NCI-H2196 treated with DMSO at 0.1 percent for 48 hours (cell line): ENCODE results near the gene RXFP2.

Experiments
- DNase-seq: peaks from one replicate; lab custom pipeline; 2025; ENCODE audit not compliant: unreplicated experiment; lab: John Stamatoyannopoulos, UW

RXFP2 gene, protein sequence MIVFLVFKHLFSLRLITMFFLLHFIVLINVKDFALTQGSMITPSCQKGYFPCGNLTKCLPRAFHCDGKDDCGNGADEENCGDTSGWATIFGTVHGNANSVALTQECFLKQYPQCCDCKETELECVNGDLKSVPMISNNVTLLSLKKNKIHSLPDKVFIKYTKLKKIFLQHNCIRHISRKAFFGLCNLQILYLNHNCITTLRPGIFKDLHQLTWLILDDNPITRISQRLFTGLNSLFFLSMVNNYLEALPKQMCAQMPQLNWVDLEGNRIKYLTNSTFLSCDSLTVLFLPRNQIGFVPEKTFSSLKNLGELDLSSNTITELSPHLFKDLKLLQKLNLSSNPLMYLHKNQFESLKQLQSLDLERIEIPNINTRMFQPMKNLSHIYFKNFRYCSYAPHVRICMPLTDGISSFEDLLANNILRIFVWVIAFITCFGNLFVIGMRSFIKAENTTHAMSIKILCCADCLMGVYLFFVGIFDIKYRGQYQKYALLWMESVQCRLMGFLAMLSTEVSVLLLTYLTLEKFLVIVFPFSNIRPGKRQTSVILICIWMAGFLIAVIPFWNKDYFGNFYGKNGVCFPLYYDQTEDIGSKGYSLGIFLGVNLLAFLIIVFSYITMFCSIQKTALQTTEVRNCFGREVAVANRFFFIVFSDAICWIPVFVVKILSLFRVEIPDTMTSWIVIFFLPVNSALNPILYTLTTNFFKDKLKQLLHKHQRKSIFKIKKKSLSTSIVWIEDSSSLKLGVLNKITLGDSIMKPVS

DNA sequence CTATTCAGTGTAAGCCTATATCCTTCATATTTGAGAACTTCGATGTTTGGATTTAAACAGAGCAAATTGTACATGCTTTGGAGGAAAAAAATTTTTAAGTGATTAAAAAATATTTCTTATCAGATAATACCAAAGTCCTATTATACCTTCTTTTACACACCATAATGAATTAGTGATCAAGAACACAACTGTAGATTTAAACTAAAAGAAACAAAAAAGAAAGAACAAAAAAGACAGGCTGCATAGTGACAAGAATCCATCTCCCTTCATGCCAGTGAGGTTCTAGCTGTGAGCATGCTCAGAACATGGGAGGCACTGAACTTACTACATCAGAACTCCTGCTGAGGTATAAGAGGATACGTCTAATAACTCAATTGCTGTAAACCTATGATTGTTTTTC, at the start of gene RXFP2:
TSS of gene RXFP2 (plus strand) at position 301 of the 400 bp plus-strand sequence. CDS start at position 388, 87 bp downstream.
- DNase-seq = no peak

DNA sequence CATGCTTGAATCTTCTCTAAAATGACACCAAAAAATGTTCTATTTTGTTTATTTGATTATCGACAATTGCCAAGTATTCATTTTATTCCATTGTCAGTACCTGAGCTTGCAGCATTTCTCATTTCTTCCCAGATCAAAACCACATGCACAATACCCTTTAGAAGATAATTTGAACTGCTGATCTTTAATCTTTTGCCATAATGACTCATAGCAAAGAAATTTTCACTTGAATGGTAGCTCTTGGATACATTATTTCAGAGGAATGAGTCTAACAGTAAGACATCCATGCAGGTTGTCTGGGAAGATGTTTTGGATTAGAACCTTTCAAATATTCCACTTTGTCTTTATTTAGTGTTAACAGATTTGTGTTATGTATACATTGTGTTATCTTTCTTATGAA, 42.0 kb upstream of the RXFP2 start:
- DNase-seq = no peak

- no peak for DNase-seq
Observed at GRCh38 chr13:31699650-31700049, 39.7 kb upstream of the RXFP2 start.

- no peak for DNase-seq
Observed at GRCh38 chr13:31703780-31704179, 35.5 kb upstream of the RXFP2 start.

DNA sequence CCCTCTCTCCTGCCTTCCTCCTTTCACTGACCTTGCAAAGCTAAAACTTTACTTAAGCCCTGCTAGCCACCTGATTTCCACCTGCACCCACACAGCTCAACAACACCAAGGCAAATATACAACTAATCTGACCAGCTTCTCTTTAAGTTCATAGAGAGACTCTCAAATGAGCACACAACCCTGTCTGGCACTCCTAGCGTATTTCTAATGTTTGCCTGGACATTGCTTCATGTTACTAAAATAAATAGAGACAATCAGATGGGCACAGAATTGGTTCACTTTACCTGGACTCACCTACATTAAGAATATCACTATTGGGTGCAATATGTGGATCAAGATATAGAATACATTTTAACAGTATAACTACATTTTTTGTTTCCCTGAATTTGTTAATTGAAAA, 33.2 kb upstream of the RXFP2 start:
- no peak for DNase-seq

DNA sequence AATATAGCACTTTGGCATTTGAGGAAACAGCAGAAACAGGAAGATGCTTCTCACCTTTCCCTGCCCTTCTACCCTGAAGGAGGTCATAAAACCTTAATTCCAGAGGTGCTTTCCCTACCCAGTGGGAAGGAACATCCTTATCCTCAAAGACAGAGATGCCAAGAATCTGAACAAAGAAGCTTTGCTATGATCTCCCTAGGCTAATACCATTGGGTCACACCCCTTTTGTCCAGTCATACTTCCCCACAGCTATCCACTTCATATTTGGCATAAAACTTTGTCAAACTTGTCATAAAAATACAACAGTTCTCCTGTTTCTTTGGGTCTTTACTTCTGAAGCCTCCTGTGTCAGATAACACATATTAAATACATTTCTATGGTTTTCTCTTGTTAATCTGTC, 21.7 kb upstream of the RXFP2 start:
- DNase-seq = no peak

- DNase-seq = no peak
Observed at GRCh38 chr13:31719214-31719613, 20.1 kb upstream of the RXFP2 start.

DNA sequence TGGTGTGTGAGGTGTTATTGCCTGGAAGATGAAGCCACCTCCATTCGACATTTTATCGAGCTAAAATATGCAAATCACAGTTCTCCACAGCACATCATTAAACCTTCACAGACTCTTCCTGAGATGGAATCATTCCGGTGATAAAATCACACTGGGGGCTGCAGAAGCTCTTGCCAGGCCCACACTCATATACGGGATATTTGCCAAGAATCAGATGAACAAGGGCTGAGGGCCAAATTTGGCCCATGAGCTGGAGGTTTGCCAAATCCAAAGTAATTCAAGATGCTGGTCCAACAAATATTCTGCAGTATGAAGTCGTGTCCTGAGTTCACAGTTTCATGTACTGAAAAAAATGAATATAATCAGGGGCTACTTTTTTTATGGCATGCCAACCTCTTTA, 16.7 kb upstream of the RXFP2 start:
- no peak for DNase-seq

DNA sequence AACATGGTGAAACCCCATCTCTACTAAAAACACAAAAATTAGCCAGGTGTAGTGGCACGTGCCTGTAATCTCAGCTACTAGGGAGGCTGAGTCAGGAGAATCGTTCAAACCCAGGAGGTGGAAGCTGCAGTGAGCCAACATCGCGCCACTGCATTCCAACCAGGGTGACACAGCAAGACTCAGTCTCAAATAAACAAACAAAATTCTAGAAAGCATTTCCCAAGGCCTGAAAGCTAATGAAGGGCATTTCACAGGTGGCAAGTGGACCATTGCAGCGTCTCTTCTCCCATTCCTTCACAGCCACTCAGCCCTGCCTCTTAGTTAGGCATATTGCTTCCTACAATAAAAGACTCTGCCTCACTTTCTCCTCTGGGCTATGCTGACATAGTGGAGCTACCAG, 13.5 kb upstream of the RXFP2 start:
- no peak for DNase-seq

DNA sequence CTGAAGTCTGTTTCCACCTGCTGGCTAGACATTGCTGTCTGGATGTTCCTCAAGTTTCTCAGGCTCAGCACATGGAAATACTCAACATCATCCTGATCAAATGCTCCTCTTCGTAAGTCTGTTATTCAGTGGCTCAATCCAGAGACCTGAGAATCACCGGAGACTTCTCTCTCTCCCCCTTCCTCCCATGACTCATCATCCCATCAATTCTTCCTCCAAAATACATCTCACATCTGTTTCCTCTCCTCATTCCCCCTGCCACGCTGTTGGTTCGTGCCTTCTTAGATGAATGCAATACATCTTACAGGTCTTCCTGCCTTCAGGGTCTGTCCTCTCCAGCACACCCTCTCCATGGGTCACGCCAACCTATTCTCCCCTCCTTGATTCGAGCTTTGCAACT, 7.4 kb upstream of the RXFP2 start:
- no peak for DNase-seq

DNA sequence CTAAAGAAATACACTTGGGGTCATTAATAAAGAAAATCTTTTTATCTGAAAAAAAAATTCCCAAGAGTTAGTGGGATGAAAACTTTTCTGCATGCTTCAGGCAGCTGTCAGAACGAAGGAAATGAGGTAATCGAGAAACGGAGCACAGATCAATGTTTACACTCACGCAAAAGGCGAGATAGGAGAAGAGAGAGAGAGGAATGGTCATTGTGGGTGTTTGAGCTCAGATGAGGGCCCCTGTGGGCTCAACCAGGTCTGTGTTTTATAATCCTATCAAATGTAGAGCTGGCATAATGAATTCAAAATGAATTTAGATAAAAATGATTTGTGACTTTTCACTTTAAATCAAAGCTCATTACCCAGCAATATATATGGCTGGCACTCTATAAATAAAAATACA, 6.3 kb upstream of the RXFP2 start:
- no peak for DNase-seq

- no peak for DNase-seq
Observed at GRCh38 chr13:31733647-31734046, 5.7 kb upstream of the RXFP2 start.

- DNase-seq = peak; percentile 0
Observed at GRCh38 chr13:31742097-31742734, 2.9 kb downstream of the RXFP2 start.

- no peak for DNase-seq
Observed at GRCh38 chr13:31747291-31747690, 8.0 kb downstream of the RXFP2 start.

GRCh38 chr13:31747966-31748365, 8.6 kb downstream of the RXFP2 start:
- no peak for DNase-seq

- DNase-seq = no peak
Observed at GRCh38 chr13:31749929-31750328, 10.6 kb downstream of the RXFP2 start.

GRCh38 chr13:31755211-31755610, 15.9 kb downstream of the RXFP2 start:
- no peak for DNase-seq

GRCh38 chr13:31755803-31756212, 16.5 kb downstream of the RXFP2 start:
- no peak for DNase-seq

DNA sequence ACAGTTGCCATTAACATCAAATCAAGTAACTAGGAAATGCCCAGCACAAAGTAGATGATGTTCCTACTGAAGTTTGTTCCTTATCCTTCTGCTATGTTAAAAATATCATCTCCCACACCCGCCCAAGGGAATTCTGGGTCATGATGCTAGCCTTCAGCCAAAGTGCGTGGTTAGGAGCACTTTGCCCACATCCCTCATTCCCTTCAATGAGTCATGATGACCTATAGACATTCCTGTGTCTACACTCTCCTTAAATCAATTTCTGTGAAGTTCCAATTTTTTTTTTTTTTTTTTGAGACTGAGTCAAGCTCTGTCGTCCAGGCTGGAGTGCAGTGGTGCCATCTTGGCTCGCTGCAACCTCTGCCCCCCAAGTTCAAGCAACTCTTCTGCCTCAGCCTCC, 17.0 kb downstream of the RXFP2 start:
- DNase-seq = no peak

DNA sequence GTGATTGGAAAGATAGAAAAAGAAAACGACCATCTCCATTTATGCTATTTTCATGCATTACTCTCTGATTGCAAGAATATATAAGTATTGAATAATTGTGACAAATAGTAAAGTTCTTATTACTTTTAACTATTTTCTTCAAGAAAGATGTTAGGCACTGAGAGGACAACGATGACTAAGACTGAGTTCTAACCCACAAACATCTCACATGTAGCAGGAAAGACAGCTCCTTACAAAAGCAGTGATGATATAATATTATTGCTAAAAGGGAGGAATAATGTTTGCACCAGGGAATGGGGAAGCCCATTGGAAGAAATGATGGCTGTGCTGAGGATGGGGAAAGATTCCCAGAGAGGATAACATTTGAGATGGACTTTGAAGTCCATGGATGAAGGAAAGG, 22.6 kb downstream of the RXFP2 start:
- DNase-seq = no peak

- no peak for DNase-seq
Observed at GRCh38 chr13:31764556-31764955, 25.2 kb downstream of the RXFP2 start.
